HCT116 (cell line): Measurements from ENCODE around the gene KCNK5. TPM values are rescaled to one million over a fixed set of nuclear protein-coding genes. Genes with fewer than 3 reads are reported as not detected.

Source experiments
- ATAC-seq: fragments of 200-7000 bp; cut with Tn5 transposase; 2 replicates; pipeline ENCODE4 v1.9.1; 2020; ENCODE audit warnings: mild to moderate bottlenecking, moderate library complexity
- BruUV-seq: library from RNA; stranded (reverse); fragments of 400-500 nt; replicated peaks from 2 replicates; lab custom pipeline; 2021; lab: Mats Ljungman, UMichigan
- CTCF ChIA-PET: fragments of 300-600 bp; sonication (Branson Sonifier 250); formaldehyde crosslinking; loops from one replicate; lab custom pipeline; 2021; ENCODE audit warnings: antibody characterized with exemption; lab: Charles Lee
- POLR2A ChIA-PET: fragments of 300-600, 350-600 bp; sonication (Branson Sonifier 250); formaldehyde crosslinking; loops from one replicate; lab custom pipeline; 2021; ENCODE audit warnings: antibody characterized with exemption; lab: Charles Lee
- RAD21 ChIA-PET, 2 experiments: fragments of 300-600 bp; sonication (Branson Sonifier 250); formaldehyde crosslinking; loops; one replicate each; lab custom pipeline; 2023; ENCODE audit warnings: low total read pairs in 2 of 2; ENCODE audit not compliant: uncharacterized antibody in 2 of 2, unreplicated experiment in 2 of 2, low non-redundant PET in 1 of 2; lab: Charles Lee
- DNase-seq: peaks from one replicate; pipeline ENCODE4 v3.0.0-alpha.2; 2010; ENCODE audit warnings: low read depth, low spot score
- H2AFZ ChIP-seq: fragments of 200-600 bp; shearing (Covaris generic), sonication (generic); 2 replicates; pipeline ENCODE4 v1.6.1; 2017; ENCODE audit warnings: low read depth, mixed run types, mixed read lengths, antibody characterized with exemption, low read length; ENCODE audit not compliant: poor library complexity, severe bottlenecking
- H3K27ac ChIP-seq: 2 replicates; pipeline ENCODE4 v1.5.1; 2012; ENCODE audit warnings: low read depth, low read length
- H3K27me3 ChIP-seq: fragments of 200-600 bp; sonication (generic); 2 replicates; pipeline ENCODE4 v1.6.1; 2016; ENCODE audit warnings: mixed run types, low read length, mixed read lengths; ENCODE audit not compliant: insufficient read depth
- H3K36me3 ChIP-seq, 2 experiments: fragments of 200-500 bp in 1 of 2; fragments of 200-600 bp in 1 of 2; sonication (Bioruptor generic) in 1 of 2; sonication (generic) in 1 of 2; 2 replicates each; pipeline versions ENCODE4 v1.5.1 to v1.6.1; 2014 to 2016; ENCODE audit warnings: low read length in 2 of 2, inconsistent platforms in 1 of 2, mixed read lengths in 1 of 2, mixed run types in 1 of 2; ENCODE audit not compliant: insufficient read depth in 2 of 2, control insufficient read depth in 1 of 2
- H3K4me1 ChIP-seq, 2 experiments: fragments of 200-600 bp in 1 of 2; sonication (generic) in 1 of 2; 2 replicates each; pipeline versions ENCODE4 v1.5.1 to v1.6.1; 2012 to 2017; ENCODE audit warnings: low read length in 2 of 2, inconsistent platforms in 1 of 2, mild to moderate bottlenecking in 1 of 2, mixed read lengths in 1 of 2, mixed run types in 1 of 2, moderate library complexity in 1 of 2; ENCODE audit not compliant: insufficient read depth in 2 of 2, control insufficient read depth in 1 of 2
- H3K4me2 ChIP-seq: fragments of 200-600 bp; sonication (generic); 2 replicates; pipeline ENCODE4 v1.6.1; 2017; ENCODE audit warnings: mixed run types, low read length, mixed read lengths
- H3K4me3 ChIP-seq, 2 experiments: fragments of 200-600 bp in 1 of 2; sonication (generic) in 1 of 2; replicated peaks in 1 of 2; 2 replicates each; pipeline ENCODE4 v1.5.1; 2011 to 2016; ENCODE audit warnings: low read length in 2 of 2, control low read depth in 1 of 2, low read depth in 1 of 2, mild to moderate bottlenecking in 1 of 2, mixed read lengths in 1 of 2, mixed run types in 1 of 2
- H3K79me2 ChIP-seq: fragments of 200-600 bp; sonication (generic); 2 replicates; pipeline ENCODE4 v1.6.1; 2017; ENCODE audit warnings: mild to moderate bottlenecking, mixed run types, low read length, moderate library complexity, mixed read lengths; ENCODE audit not compliant: insufficient read depth
- H3K9ac ChIP-seq: fragments of 200-600 bp; sonication (generic); 2 replicates; pipeline ENCODE4 v1.6.1; 2016; ENCODE audit warnings: low read length, mixed read lengths
- H3K9me2 ChIP-seq: fragments of 200-600 bp; sonication (generic), shearing (Covaris generic); 2 replicates; pipeline ENCODE4 v1.6.1; 2017; ENCODE audit warnings: mixed run types, mild to moderate bottlenecking, moderate library complexity; ENCODE audit not compliant: insufficient read depth
- H3K9me3 ChIP-seq, 2 experiments: fragments of 200-500 bp in 1 of 2; fragments of 200-600 bp in 1 of 2; sonication (Bioruptor generic) in 1 of 2; sonication (generic) in 1 of 2; 2 replicates each; pipeline ENCODE4 v1.6.1; 2014 to 2017; ENCODE audit warnings: low read length in 2 of 2, mixed read lengths in 2 of 2, inconsistent platforms in 1 of 2, low read depth in 1 of 2, mild to moderate bottlenecking in 1 of 2, mixed run types in 1 of 2, moderate library complexity in 1 of 2; ENCODE audit not compliant: control insufficient read depth in 1 of 2, insufficient read depth in 1 of 2
- H4K20me1 ChIP-seq: fragments of 200-600 bp; sonication (generic), shearing (Covaris generic); 2 replicates; pipeline ENCODE4 v1.6.1; 2017; ENCODE audit warnings: mixed run types, mild to moderate bottlenecking, moderate library complexity; ENCODE audit not compliant: insufficient read depth
- CBX3 ChIP-seq: IDR thresholded peaks from 2 replicates; pipeline ENCODE4 v1.6.1; 2012; ENCODE audit warnings: low read depth
- EZH2phosphoT487 ChIP-seq: fragments of 200-600 bp; IDR thresholded peaks from 2 replicates; pipeline ENCODE4 v1.6.1; 2018; ENCODE audit warnings: antibody characterized with exemption, borderline replicate concordance
- POLR2A ChIP-seq: IDR thresholded peaks from 2 replicates; pipeline ENCODE4 v1.7.0; 2011; ENCODE audit warnings: borderline replicate concordance; ENCODE audit not compliant: insufficient read depth, insufficient read length; ENCODE audit errors: extremely low read depth
- POLR2AphosphoS5 ChIP-seq: IDR thresholded peaks from 2 replicates; pipeline ENCODE4 v1.6.1; 2011; ENCODE audit warnings: mild to moderate bottlenecking, low read depth, low read length, moderate library complexity
- SIN3A ChIP-seq: IDR thresholded peaks from 2 replicates; pipeline ENCODE4 v1.6.1; 2012; ENCODE audit warnings: low read depth
- SP1 ChIP-seq: IDR thresholded peaks from 2 replicates; pipeline ENCODE4 v1.6.1; 2012; ENCODE audit warnings: low read depth
- SRF ChIP-seq: IDR thresholded peaks from 2 replicates; pipeline ENCODE4 v1.6.1; 2012; ENCODE audit warnings: low read depth
- TCF7L2 ChIP-seq: IDR thresholded peaks from 2 replicates; pipeline ENCODE4 v1.7.0; 2011; ENCODE audit warnings: borderline replicate concordance, inconsistent platforms; ENCODE audit not compliant: insufficient read depth, insufficient read length; ENCODE audit errors: extremely low read depth
- YY1 ChIP-seq: IDR thresholded peaks from 2 replicates; pipeline ENCODE4 v1.6.1; 2011; ENCODE audit warnings: low read length, low read depth, moderate library complexity, mild to moderate bottlenecking; ENCODE audit not compliant: insufficient replicate concordance; ENCODE audit errors: extremely low read depth
- ZFX ChIP-seq: fragments of 450-650 bp; IDR thresholded peaks from 2 replicates; pipeline ENCODE4 v1.6.1; 2017
- ZNF274 ChIP-seq: fragments of 200-500 bp; sonication (Bioruptor generic); IDR thresholded peaks from 2 replicates; pipeline ENCODE4 v1.6.1; 2014; ENCODE audit warnings: mild to moderate bottlenecking, low read depth, low read length, inconsistent platforms
- intact Hi-C: fragments of 100-400 bp; cut with micrococcal nuclease; formaldehyde crosslinking; loops from 2 replicates; pipeline ENCODE4 v1.10.0; 2022
- total RNA-seq: library from RNA; stranded (reverse); gene quantifications from one replicate; pipeline ENCODE4 v1.2.1, GENCODE V29; 2021; ENCODE audit not compliant: unreplicated experiment
- TF ChIP-seq, protein P1 (sequence below): IDR thresholded peaks from 2 replicates; pipeline ENCODE4 v1.6.1; 2012
- TF ChIP-seq, protein P2 (sequence below): IDR thresholded peaks from 2 replicates; pipeline ENCODE4 v1.6.1; 2012; ENCODE audit warnings: low read depth
- TF ChIP-seq, protein P3 (sequence below): IDR thresholded peaks from 2 replicates; pipeline ENCODE4 v1.6.1; 2012
- TF ChIP-seq, protein P4 (sequence below), 3 experiments: fragments of 200-600 bp in 1 of 3; sonication (generic) in 1 of 3; IDR thresholded peaks in 2 of 3; conservative IDR thresholded peaks in 1 of 3; 2 replicates each; pipeline ENCODE4 v1.5.1; 2012 to 2017; ENCODE audit warnings: low read depth in 2 of 3, low read length in 2 of 3, antibody characterized with exemption in 1 of 3, borderline replicate concordance in 1 of 3, control low read depth in 1 of 3, mild to moderate bottlenecking in 1 of 3, mixed read lengths in 1 of 3, mixed run types in 1 of 3, moderate library complexity in 1 of 3; ENCODE audit not compliant: insufficient read depth in 1 of 3

KCNK5 gene
- total RNA-seq, 1 experiment from 2014 or later = 9.5 TPM

DNA sequence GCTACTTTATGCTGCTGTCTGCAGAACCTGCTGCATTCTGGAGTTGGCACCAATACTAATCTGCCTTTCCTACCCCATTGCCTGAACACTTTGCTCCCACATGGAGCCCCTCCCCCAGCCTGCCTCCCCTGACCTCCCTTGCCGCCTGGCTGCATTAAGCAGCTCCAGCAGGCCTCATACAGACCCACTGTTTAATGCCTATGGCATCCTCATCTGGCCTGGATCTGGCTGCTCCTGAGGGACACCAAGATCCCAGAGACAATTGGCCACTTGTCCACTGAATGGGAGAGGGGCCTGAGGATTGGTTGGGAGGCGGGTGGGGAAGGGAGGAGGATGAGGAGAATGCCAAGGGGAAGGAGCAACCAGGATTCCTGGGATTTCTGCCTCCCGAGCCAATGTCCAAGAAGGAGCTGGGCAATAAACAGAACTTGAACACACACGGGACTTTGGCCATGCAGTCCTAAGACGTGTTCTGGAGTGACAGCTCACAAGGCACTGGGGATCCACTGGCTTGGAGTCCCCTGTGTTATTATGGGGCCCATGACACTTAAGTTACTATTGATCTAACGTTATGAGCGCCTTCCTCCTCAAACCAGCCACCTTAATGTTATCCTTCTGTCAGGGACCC is 10.4 kb upstream of the KCNK5 start:
- intact Hi-C loops = no loop called here
- Histone ChIP-seq H3K4me1 (no peaks in the 10 kb centered on the region), H3K27ac (no peak overlapping the region), H3K9me2 (no peaks in the 10 kb centered on the region), H3K4me3 (no peak overlapping the region), H2AFZ (no peak overlapping the region), H3K79me2 (no peaks in the 10 kb centered on the region), H3K27me3 (no peaks in the 10 kb centered on the region), H3K9me3 (no peaks in the 10 kb centered on the region), H3K4me2 (no peak overlapping the region), H3K36me3 (no peaks in the 10 kb centered on the region), H3K9ac (no peak overlapping the region), H4K20me1 (no peaks in the 10 kb centered on the region)
- no TSS peak for BruUV-seq
- ChIA-PET POLR2A (no interaction called here), CTCF (interaction anchor here (1.4 kb wide), 1 partner anchor 11 kb away, joined by 4 read pairs; the partner anchor contains the start of gene KCNK5), RAD21 (no interaction called here)
- TF ChIP-seq SIN3A (no peak), POLR2AphosphoS5 (no peak), YY1 (no peak), CBX3 (no peak), ZFX (no peak), TCF7L2 (no peak), EZH2phosphoT487 (no peak), SRF (no peak), SP1 (no peak), ZNF274 (no peak), POLR2A (no peak)
- TF ChIP-seq, protein P1, sequence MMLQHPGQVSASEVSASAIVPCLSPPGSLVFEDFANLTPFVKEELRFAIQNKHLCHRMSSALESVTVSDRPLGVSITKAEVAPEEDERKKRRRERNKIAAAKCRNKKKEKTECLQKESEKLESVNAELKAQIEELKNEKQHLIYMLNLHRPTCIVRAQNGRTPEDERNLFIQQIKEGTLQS = no peak
- TF ChIP-seq, protein P2, sequence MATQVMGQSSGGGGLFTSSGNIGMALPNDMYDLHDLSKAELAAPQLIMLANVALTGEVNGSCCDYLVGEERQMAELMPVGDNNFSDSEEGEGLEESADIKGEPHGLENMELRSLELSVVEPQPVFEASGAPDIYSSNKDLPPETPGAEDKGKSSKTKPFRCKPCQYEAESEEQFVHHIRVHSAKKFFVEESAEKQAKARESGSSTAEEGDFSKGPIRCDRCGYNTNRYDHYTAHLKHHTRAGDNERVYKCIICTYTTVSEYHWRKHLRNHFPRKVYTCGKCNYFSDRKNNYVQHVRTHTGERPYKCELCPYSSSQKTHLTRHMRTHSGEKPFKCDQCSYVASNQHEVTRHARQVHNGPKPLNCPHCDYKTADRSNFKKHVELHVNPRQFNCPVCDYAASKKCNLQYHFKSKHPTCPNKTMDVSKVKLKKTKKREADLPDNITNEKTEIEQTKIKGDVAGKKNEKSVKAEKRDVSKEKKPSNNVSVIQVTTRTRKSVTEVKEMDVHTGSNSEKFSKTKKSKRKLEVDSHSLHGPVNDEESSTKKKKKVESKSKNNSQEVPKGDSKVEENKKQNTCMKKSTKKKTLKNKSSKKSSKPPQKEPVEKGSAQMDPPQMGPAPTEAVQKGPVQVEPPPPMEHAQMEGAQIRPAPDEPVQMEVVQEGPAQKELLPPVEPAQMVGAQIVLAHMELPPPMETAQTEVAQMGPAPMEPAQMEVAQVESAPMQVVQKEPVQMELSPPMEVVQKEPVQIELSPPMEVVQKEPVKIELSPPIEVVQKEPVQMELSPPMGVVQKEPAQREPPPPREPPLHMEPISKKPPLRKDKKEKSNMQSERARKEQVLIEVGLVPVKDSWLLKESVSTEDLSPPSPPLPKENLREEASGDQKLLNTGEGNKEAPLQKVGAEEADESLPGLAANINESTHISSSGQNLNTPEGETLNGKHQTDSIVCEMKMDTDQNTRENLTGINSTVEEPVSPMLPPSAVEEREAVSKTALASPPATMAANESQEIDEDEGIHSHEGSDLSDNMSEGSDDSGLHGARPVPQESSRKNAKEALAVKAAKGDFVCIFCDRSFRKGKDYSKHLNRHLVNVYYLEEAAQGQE = no peak
- TF ChIP-seq, protein P3, sequence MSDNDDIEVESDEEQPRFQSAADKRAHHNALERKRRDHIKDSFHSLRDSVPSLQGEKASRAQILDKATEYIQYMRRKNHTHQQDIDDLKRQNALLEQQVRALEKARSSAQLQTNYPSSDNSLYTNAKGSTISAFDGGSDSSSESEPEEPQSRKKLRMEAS = no peak
- TF ChIP-seq, protein P4, sequence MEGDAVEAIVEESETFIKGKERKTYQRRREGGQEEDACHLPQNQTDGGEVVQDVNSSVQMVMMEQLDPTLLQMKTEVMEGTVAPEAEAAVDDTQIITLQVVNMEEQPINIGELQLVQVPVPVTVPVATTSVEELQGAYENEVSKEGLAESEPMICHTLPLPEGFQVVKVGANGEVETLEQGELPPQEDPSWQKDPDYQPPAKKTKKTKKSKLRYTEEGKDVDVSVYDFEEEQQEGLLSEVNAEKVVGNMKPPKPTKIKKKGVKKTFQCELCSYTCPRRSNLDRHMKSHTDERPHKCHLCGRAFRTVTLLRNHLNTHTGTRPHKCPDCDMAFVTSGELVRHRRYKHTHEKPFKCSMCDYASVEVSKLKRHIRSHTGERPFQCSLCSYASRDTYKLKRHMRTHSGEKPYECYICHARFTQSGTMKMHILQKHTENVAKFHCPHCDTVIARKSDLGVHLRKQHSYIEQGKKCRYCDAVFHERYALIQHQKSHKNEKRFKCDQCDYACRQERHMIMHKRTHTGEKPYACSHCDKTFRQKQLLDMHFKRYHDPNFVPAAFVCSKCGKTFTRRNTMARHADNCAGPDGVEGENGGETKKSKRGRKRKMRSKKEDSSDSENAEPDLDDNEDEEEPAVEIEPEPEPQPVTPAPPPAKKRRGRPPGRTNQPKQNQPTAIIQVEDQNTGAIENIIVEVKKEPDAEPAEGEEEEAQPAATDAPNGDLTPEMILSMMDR (IDR thresholded peaks at IDR 0.05 in 2 of 3, conservative IDR thresholded peaks at IDR 0.05 in 1 of 3; ENCODE audit: borderline replicate concordance in 1 of 3, insufficient read depth in 1 of 3, low read depth in 2 of 3, low read length in 2 of 3) = no peak
- DNase-seq (no peak), ATAC-seq (no peak)
